ENCODE data around the gene SFTA2. TPM values are rescaled to one million over a fixed set of nuclear protein-coding genes. Genes with fewer than 3 reads are reported as not detected.

The SFTA2 gene
- total RNA-seq, 2 donors from 2014 or later = not detected

DNA sequence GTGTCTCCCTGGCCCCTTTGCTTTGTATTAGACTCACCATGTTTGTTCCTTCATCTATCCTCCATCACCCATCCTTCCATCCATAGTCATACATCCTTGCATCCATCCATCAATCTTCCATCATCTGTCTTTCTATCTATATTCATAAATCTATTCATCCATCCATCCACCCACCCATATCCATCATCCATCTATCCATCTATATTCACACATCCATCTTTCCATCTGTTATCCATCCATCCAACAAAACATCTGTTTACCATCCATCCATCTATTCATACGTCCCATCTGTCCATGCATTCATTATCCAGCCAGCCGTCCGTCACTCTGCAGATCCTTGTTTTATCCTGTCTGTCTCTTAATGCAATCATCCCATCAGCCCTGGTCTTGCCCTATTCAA, 37.0 kb downstream of the SFTA2 start:
- intact Hi-C loops (cut with DNase I) = no loop called here
- ATAC-seq (no peak), DNase-seq (no peak)

DNA sequence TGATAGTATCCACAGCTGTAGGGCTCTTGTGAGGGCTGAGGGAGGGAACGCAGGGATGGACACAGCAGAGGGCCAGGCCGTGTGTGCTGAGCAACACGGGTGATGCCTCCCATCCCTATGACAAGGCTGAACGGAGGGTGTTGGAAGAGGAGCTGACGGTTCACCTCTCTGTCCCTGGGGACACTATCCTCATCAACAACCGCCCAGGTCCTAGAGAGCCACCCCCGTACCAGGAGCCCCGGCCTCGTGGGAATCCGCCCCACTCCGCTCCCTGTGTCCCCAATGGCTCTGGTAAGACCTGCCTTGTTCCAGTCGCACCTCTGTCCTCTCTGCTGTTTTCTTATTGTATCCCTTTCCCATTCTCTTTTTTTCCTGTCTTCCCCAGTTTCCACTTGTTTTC, 37.6 kb downstream of the SFTA2 start:
- ATAC-seq (no peak), DNase-seq (no peak)
- intact Hi-C loops (cut with DNase I) = no loop called here

DNA sequence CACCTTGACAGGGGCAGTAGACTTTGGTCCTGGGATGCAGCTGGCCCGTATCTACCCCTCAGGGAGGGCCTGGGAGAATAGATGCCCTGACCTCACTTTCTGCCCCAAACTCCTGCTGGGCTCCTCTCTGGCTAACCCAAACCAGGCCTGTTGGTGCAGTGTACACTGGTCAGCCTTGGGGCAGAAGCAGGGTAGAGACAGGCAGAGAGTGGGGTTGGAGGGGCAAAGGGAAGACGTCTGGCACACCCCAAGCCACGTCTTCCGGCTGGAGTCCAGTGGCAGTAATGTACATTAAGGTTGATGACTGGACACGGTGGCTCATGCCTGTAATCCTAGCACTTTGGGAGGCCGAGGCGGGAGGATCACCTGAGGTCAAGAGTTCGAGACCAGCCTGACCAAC, 38.3 kb downstream of the SFTA2 start:
- ATAC-seq = no peak
- DNase-seq = no peak
- intact Hi-C loops (cut with DNase I) = no loop called here

DNA sequence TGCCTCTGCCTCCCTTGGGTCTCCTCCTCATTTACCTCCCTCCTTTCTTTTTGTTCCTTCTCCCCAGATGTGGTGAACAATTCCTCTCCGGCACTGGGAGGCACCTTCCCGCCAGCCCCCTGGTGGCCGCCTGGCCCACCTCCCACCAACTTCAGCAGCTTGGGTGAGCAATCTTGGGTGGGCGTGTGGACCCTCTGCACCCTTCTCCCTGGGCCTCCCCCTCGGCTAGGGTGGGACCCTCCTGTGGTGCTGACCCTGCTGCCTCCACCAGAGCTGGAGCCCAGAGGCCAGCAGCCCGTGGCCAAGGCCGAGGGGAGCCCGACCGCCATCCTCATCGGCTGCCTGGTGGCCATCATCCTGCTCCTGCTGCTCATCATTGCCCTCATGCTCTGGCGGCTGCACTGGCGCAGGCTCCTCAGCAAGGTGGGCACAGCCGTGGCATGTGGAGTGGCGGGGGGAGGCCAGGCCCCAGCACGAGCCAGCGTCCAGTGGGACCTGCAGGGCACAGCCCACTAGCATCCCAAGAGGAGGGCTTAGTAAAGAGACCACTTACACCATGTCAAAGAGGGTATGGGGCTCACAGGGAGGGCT, 38.9 kb downstream of the SFTA2 start:
- intact Hi-C loops (cut with DNase I) = no loop called here
- ATAC-seq (no peak), DNase-seq (no peak)

DNA sequence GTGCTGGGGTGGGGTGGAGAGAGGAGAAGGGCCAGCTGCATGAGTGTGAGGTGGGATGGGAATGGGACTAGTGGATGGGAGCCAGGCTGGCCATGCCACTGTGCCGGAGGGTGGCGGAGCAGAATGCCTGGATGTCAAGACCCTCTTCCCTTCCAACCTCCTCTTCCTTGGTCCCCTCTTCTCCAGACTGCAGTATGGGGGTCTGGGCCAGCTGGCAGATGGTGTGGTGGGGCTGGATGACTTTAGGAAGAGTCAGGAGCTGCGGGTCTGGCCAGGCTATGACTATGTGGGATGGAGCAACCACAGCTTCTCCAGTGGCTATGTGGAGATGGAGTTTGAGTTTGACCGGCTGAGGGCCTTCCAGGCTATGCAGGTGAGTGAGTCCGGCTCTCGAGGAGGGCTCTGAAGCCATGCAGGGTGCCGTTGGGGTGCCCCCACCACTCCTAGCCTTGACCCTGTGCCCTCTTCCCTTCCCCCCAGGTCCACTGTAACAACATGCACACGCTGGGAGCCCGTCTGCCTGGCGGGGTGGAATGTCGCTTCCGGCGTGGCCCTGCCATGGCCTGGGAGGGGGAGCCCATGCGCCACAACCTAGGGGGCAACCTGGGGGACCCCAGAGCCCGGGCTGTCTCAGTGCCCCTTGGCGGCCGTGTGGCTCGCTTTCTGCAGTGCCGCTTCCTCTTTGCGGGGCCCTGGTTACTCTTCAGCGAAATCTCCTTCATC, 40.0 kb downstream of the SFTA2 start:
- ATAC-seq (no peak), DNase-seq (no peak)
- intact Hi-C loops (cut with DNase I) = no loop called here

DNA sequence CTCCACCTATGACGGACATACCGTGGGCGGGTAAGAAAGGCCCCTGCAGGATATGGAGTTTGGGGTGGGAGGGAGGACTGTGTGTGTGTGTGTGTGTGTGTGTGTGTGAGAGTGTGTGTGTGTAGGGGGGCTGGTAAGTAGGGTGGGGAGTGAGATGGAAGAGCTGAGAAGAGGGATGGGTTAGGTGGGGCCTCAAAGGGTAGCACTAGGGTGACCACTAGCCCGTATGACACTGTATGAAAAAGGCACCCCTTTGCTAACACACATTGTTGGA, 40.6 kb downstream of the SFTA2 start:
- DNase-seq (no peak), ATAC-seq (no peak)
- intact Hi-C loops (cut with DNase I) = no loop called here

DNA sequence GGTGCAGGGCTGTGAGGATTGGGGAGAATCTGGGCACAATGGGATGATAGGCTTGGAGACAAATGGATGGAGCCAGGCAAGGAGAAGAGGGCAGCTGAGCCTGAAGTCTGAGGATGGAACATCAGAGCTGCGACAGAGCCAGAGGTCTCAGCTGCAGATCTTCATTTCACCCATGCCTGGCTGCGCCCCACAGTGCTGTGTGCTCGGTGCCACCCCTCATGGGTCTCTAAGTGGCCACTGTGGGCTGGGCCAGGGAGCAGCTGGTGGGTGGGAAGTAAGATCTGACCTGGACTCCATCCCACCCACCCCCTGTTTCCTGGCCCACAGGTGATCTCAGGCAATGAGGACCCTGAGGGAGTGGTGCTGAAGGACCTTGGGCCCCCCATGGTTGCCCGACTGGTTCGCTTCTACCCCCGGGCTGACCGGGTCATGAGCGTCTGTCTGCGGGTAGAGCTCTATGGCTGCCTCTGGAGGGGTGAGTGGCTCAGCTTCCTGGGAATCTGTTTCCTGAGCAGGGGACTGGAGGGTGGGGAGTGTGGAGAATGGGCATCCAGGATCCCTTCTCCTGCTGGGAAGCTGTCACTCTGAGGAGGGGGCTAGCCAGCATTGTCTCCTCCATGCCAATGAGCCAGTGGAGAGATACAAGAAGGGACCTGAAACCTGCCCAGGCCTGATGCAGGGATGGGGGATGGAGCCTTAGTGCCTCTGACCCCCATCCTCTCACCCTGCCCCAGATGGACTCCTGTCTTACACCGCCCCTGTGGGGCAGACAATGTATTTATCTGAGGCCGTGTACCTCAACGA, 41.1 kb downstream of the SFTA2 start:
- DNase-seq (no peak), ATAC-seq (no peak)
- intact Hi-C loops (cut with DNase I) = no loop called here

DNA sequence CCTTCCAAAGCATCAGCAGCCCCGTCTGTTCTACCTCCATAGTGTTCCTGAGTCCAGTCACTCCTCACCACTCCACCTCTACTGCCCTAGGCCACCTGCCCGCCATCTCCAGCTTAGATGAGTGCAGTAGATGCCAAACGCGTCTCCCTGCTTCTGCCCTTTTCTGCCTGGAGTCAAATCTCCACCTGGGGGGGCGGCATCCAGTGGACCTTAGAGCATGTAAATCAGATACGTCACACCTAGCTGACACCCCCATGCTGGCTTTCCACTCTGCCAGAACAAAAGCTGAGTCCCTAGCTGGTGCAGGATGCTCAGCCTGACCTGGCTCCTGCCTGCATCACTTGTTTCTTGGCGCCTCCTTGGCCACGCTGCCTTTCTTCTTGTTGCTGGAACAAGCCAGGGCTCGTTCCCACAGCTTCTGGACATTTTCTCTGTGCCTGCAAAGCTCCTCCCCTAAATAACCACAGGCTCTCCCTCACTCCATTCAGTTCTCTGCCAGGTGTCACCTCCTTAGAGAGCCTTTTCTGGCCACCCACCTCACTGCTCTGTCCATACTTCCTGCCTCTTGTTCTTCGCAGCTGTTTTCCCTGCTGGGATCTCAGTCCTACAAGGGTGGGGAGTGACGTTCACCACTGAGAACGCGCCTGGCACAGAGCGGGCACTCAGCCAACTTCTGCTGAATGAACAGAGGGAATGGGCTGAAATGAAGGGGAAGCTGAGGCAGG, 41.9 kb downstream of the SFTA2 start:
- DNase-seq (no peak), ATAC-seq (no peak)
- intact Hi-C loops (cut with DNase I) = no loop called here

DNA sequence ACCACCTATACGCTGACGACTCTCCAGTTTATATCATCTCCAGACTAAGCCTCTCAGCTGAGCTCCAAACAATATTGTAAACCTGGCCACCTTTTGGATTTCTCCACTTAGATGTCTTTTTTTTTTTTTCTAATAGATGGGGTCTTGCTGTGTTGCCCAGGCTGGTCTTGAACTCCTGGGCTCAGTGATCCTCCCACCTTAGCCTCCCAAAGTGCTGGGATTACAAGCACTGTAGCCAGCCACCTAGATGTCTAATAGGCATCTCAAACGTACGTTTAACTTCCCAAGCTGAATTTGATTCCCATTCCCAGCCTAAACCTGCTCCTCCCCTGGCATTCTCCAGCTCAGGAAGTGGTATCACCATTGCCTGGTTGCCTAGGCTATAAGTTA, 42.5 kb downstream of the SFTA2 start:
- ATAC-seq (no peak), DNase-seq (no peak)
- intact Hi-C loops (cut with DNase I) = no loop called here

DNA sequence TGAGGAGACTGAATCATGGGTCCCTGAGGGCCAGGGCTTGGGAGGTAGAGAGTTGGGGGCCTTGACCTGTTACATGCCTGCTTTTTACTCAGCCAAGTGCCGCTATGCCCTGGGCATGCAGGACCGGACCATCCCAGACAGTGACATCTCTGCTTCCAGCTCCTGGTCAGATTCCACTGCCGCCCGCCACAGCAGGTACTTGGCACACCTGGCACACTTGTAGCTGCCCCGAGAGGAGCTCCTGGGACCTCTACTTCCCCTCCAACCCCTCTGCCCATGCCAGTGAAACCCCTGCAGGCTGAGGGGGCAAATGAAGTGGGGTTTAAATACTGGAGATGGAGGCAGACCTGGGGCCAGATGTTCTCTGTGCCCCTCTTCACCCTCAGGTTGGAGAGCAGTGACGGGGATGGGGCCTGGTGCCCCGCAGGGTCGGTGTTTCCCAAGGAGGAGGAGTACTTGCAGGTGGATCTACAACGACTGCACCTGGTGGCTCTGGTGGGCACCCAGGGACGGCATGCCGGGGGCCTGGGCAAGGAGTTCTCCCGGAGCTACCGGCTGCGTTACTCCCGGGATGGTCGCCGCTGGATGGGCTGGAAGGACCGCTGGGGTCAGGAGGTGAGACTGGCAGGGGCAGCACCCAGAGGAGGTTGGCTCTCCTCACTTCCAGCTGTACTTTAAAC, 43.0 kb downstream of the SFTA2 start:
- intact Hi-C loops (cut with DNase I) = no loop called here

DNA sequence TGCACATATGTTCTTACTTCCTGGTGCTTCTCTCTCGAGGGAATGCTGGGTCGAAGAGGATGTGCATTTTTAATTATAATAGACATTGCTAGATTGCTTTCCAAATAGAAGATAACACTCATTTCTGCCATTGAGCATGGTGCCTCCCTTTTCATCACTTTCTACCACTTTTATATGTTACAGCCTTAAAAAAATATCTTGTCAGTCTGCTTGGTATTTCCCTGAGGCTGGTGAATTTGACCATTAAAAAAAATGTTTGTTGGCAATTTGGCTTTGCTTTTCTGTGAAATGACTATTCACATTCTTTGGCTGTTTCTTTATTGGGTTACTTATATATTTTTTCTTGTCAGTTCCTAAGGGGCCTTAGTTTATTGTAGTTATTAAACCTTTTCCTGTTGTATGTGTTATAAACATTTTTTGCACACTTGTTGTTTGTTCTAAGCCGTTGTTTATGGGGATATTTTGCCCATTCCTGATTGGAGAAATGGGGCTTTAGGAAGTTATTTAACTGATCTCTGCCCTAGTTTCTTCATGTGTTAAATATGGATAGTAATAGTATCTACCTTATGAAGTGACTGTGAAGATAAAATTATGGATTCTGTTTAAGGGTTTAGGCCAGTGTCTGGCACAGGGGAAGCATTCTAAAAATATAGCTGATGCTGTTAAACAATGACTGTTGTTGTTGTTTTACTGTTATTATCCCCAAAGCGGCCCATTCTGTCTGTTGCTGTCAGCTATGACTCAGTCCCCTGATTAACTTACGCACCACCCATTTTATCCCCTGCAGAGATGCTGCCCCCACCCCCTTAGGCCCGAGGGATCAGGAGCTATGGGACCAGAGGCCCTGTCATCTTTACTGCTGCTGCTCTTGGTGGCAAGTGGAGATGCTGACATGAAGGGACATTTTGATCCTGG, 43.8 kb downstream of the SFTA2 start:
- DNase-seq (no peak), ATAC-seq (no peak)
- intact Hi-C loops (cut with DNase I) = no loop called here

More for the DNA sequence above, 43.0 kb downstream of the SFTA2 start:
- ATAC-seq (no peak), DNase-seq (no peak)

DNA sequence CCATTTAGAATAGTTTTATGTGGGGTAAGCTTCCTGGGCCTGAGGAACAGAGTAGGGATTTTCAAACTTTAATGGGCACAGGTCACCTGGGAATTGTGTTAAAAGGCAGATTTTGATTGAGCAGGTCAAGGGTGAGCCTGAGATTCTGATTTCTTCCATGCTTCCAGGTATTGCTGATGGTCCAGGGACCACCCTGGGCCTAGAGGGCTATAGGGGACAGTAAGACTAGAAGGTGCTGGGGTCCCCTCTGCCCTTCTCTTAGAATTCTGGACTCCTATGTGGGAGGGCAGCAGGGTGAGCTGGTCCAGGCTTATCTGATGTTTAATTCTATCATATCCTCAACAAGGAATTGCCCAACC, 45.1 kb downstream of the SFTA2 start:
- ATAC-seq (no peak), DNase-seq (no peak)
- intact Hi-C loops (cut with DNase I) = no loop called here

DNA sequence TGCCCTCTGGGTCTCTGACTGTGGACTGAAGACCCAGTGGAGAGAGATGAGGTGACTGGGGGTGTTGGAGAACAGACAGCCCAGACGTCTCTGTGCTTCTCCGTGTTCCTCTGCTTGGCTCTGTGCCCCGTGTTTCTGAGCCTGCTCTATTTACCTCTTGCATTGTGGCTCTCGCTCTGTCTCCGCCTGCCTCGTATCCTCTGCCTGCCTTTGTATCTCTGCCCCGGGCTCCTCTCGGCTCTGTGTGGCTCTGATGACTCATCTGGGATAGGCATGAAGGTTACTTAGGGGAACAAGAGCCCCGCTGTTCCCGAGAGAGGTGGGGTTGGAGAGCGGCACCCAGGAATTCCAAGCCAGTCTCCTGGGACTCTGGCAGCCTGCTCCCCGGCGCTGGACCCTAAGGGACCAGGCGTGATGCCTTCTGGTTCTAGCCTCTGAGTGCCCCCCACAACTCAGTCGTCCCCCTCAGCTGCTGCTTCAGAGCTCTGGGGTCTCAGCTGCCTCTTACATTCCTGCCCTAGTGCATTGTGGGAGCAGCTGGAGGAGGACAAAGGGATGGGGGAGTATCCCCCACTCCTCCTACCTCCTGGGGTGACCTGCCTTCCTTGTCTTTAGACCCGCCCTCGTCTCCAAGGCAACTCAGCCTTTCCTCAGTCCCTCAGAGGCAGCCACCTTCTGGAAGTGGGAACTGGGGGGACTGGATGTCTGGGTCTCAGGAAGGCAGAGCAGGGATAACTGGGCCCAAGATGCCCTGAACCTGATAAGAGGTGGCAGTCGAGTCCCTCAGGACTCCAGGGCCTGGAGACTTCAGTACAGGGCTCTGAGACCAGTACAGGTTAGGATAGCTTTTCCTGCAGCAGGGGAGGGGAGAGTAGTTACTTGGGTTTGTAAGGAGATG, 45.7 kb downstream of the SFTA2 start:
- ATAC-seq (peak; percentile 25 to 64), DNase-seq (peak; percentile 73)
- intact Hi-C loops (cut with DNase I) = no loop called here

DNA sequence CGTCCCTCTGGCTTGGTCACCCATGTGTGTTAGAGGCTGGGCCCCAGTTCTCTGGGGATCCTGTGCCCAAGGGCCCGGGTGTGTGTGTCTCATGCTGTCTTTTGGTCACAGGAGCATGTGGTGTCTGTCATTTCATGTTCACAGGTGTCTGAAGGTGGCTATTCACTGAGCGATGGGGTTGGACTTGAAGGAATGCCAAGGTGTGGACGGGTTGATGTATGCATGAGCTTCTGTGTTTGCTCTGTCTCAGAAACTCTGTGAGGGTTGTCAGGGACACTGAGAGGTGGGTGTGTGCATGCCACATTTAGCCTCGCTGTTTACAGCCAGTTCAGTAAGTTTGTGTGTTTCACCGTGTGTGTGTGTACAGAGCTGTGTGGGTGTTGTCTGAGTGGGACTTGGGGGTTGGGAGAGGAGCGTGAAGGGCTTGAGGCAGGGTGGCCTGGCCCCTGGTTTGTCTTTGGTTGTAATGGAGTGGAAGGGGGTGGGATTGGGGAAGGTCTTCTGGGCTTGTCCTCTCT, 46.4 kb downstream of the SFTA2 start:
- intact Hi-C loops (cut with DNase I) = no loop called here
- no peak for DNase-seq

DNA sequence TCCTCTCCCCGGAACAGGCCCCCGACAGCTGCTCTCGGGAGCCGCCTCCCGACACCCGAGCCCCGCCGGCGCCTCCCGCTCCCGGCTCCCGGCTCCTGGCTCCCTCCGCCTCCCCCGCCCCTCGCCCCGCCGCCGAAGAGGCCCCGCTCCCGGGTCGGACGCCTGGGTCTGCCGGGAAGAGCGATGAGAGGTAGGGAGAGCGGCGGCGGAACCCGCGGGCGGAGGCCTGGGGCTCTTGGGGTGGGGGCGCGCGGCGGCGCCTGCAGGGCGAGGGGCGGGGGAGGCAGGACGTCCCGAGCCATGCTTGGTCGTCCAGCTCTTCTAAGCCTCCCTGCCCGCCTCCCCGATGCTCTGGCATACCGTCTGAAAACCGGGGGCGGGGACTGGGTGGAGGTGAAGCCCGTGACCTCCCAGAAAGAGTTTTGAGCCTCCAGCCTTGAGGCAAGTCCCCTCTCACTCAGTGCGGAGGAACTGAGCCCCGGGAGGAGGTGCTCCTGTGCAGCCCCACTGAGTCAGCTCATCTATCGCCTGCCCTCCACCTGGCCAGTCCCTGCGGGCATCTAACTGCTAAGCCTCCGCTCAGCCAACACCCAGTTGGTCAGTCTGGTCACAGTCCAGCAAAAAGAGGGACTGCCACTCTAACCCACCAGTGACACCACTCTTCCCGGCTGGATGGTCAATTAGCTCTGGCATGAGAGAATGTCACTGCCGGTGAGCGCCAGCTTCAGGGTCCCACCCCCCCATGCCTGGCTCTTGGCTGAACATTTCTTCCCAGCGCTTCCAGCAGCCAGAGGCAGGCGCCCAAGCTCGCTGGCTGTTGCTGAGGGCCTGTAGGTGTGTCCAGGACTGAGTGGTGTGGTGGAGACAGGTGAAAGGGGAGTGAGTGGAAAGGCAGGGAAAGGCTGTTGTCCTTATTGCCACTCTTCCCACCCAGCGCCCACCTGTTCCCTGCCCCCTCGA, 47.2 kb downstream of the SFTA2 start:
- DNase-seq (no peak), ATAC-seq (peak; percentile 39 to 47)
- intact Hi-C loops (cut with DNase I) = no loop called here

More for the DNA sequence above, 46.4 kb downstream of the SFTA2 start:
- ATAC-seq = peak in 1 of 2 donors; percentile 0
